Measurements from ENCODE around the gene MACO1. TPM values are rescaled to one million over a fixed set of nuclear protein-coding genes. Genes with fewer than 3 reads are reported as not detected.
"Not testable (repeated sequence)": the region's sequence is repeated elsewhere in the genome, so short reads cannot be mapped to it uniquely, and the experiment has no call there.

MACO1 gene
- polyA plus RNA-seq, 1 donor (not counting 4 experiments of a cell fraction or from before 2014, with no cell fraction given) = 8.1 TPM

- H4K20me1 ChIP-seq (ENCODE audit: control insufficient read depth, extremely low read depth, insufficient read depth, low read length); DNase-seq (ENCODE audit: low read depth, low spot score); H3K36me3 ChIP-seq (ENCODE audit: control insufficient read depth in 2 of 2, extremely low read depth in 1 of 2, insufficient read depth in 2 of 2, low read length in 2 of 2); FAIRE-seq; H3K9me1 ChIP-seq (ENCODE audit: control insufficient read depth, extremely low read depth, insufficient read depth, low read length); H3K9ac ChIP-seq (ENCODE audit: control insufficient read depth, extremely low read depth, insufficient read depth, low read length); H2AFZ ChIP-seq (ENCODE audit: control insufficient read depth, low read length); H3K9me3 ChIP-seq (ENCODE audit: control insufficient read depth, low read depth, low read length); H3K27me3 ChIP-seq (ENCODE audit: control insufficient read depth, extremely low read depth, insufficient read depth, low read length); H3K4me3 ChIP-seq (ENCODE audit: control insufficient read depth in 2 of 3, extremely low read depth in 1 of 3, insufficient read depth in 2 of 3, low read depth in 1 of 3, low read length in 3 of 3); H3K27ac ChIP-seq (ENCODE audit: control insufficient read depth, insufficient read depth, low read length); dilution Hi-C loops (cut with MboI; ENCODE audit: extremely low pct_ligation_motif_present, low sequenced_read_pairs); H3K79me2 ChIP-seq (ENCODE audit: control insufficient read depth, insufficient read depth, low read length); H3K4me2 ChIP-seq (ENCODE audit: control insufficient read depth, extremely low read depth, insufficient read depth, low read depth, low read length); H3K4me1 ChIP-seq (ENCODE audit: control insufficient read depth, extremely low read depth, insufficient read depth, low read length): not testable (repeated sequence)
These were observed 7.5 kb upstream of the MACO1 start for GRCh38 chr1:25423206-25423605.

- Histone ChIP-seq H3K27me3 (ENCODE audit: control insufficient read depth, extremely low read depth, insufficient read depth, low read length) (no peaks in the 10 kb centered on the region), H3K27ac (ENCODE audit: control insufficient read depth, insufficient read depth, low read length) (no peak overlapping the region), H4K20me1 (ENCODE audit: control insufficient read depth, extremely low read depth, insufficient read depth, low read length) (no peaks in the 10 kb centered on the region), H2AFZ (ENCODE audit: control insufficient read depth, low read length) (no peak overlapping the region), H3K9me3 (ENCODE audit: control insufficient read depth, low read depth, low read length) (no peaks in the 10 kb centered on the region), H3K9me1 (ENCODE audit: control insufficient read depth, extremely low read depth, insufficient read depth, low read length) (no peaks in the 10 kb centered on the region), H3K4me3 (ENCODE audit: control insufficient read depth in 2 of 3, extremely low read depth in 1 of 3, insufficient read depth in 2 of 3, low read depth in 1 of 3, low read length in 3 of 3) (no peak overlapping the region), H3K9ac (ENCODE audit: control insufficient read depth, extremely low read depth, insufficient read depth, low read length) (no peak overlapping the region), H3K4me2 (ENCODE audit: control insufficient read depth, extremely low read depth, insufficient read depth, low read depth, low read length) (no peak overlapping the region), H3K4me1 (ENCODE audit: control insufficient read depth, extremely low read depth, insufficient read depth, low read length) (peaks cover 4% of the 10 kb centered on the region), H3K79me2 (ENCODE audit: control insufficient read depth, insufficient read depth, low read length) (no peaks in the 10 kb centered on the region), H3K36me3 (ENCODE audit: control insufficient read depth in 2 of 2, extremely low read depth in 1 of 2, insufficient read depth in 2 of 2, low read length in 2 of 2) (no peaks in the 10 kb centered on the region)
- FAIRE-seq = no peak
- dilution Hi-C loops (cut with MboI; ENCODE audit: extremely low pct_ligation_motif_present, low sequenced_read_pairs) = no loop called here
- TF ChIP-seq EZH2 (IDR thresholded peaks at IDR 0.05; ENCODE audit: low read length) = no peak
- TF ChIP-seq, protein P1, sequence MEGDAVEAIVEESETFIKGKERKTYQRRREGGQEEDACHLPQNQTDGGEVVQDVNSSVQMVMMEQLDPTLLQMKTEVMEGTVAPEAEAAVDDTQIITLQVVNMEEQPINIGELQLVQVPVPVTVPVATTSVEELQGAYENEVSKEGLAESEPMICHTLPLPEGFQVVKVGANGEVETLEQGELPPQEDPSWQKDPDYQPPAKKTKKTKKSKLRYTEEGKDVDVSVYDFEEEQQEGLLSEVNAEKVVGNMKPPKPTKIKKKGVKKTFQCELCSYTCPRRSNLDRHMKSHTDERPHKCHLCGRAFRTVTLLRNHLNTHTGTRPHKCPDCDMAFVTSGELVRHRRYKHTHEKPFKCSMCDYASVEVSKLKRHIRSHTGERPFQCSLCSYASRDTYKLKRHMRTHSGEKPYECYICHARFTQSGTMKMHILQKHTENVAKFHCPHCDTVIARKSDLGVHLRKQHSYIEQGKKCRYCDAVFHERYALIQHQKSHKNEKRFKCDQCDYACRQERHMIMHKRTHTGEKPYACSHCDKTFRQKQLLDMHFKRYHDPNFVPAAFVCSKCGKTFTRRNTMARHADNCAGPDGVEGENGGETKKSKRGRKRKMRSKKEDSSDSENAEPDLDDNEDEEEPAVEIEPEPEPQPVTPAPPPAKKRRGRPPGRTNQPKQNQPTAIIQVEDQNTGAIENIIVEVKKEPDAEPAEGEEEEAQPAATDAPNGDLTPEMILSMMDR (optimal IDR thresholded peaks at IDR 0.05 in 1 of 3, IDR thresholded peaks at IDR 0.05 in 1 of 3, conservative IDR thresholded peaks at IDR 0.05 in 1 of 3; ENCODE audit: extremely low read depth in 1 of 3, insufficient read depth in 2 of 3, low read length in 3 of 3) = no peak
- DNase-seq (ENCODE audit: low read depth, low spot score) = peak; percentile 26
These were observed 5.3 kb upstream of the MACO1 start for GRCh38 chr1:25425098-25426085.
